Peyer's patch (tissue), 4 donors: Measurements from ENCODE around the gene LY86. TPM values are rescaled to one million over a fixed set of nuclear protein-coding genes. Genes with fewer than 3 reads are reported as not detected.

Source experiments
- DNase-seq, 3 donors: peaks; one replicate each; pipeline ENCODE4 v3.0.0-alpha.2; 2017 to 2019
- H3K27ac ChIP-seq, 4 donors: fragments of 200-600 bp; sonication (generic); one replicate each; pipeline ENCODE4 v1.5.1; 2016 to 2019
- H3K27me3 ChIP-seq, 2 donors: fragments of 200-600 bp; sonication (generic); one replicate each; pipeline ENCODE4 v1.5.1; 2019
- H3K36me3 ChIP-seq, 3 donors: fragments of 200-600 bp; sonication (generic); one replicate each; pipeline ENCODE4 v1.5.1; 2016 to 2019
- H3K4me1 ChIP-seq, 4 donors: fragments of 200-600 bp; sonication (generic); one replicate each; pipeline ENCODE4 v1.5.1; 2016 to 2019
- H3K4me3 ChIP-seq, 4 donors: fragments of 200-600 bp; sonication (generic); 1 replicate in 3 of 4; 2 replicates in 1 of 4; pipeline ENCODE4 v1.5.1; 2016 to 2019; ENCODE audit warnings: mild to moderate bottlenecking in 1 of 4
- H3K9me3 ChIP-seq, 4 donors: fragments of 200-600 bp; sonication (generic); one replicate each; pipeline ENCODE4 v1.5.1; 2016 to 2019; ENCODE audit warnings: mild to moderate bottlenecking in 1 of 4
- POLR2A ChIP-seq, 2 donors: fragments of 450-650 bp; IDR thresholded peaks; one replicate each; pipeline ENCODE4 v1.5.1; 2017; ENCODE audit warnings: antibody characterized with exemption in 2 of 2, mild to moderate bottlenecking in 2 of 2, moderate library complexity in 2 of 2
- total RNA-seq, 4 donors: library from RNA; depleted of rRNA; stranded (reverse); fragments of >200 nt; gene quantifications; one replicate each; pipeline ENCODE4 v1.1.0, GENCODE V29; 2016
- TF ChIP-seq, protein P1 (sequence below), 6 experiments: fragments of 450-650 bp in 4 of 6; fragments of 200-600 bp in 2 of 6; sonication (generic) in 1 of 6; IDR thresholded peaks; one replicate each; pipeline ENCODE4 v1.5.1; 2017 to 2019; ENCODE audit warnings: antibody characterized with exemption in 6 of 6, mild to moderate bottlenecking in 3 of 6, moderate library complexity in 1 of 6

The LY86 gene
- total RNA-seq, 4 donors from 2014 or later = 1.7 to 39.6 TPM; not detected in 2

DNA sequence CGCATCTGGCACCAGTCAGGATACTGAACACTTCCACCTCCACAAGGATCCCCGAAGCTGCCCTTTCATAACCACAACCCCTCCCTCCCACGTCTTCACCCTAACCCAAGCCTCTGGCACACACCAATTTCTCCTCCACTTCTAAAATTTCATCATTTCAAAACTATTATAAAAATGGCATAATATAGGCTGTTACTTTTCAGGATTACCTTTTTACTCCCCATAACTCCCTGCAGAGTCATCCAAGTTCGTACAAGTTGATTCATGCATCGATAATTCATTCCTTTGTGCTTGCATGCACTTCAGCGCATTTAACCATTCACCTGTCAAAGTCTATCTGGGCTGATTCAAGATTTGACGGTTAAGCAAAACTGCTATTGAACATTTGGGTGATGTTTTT, 30.6 kb upstream of the LY86 start:
- Histone ChIP-seq H3K9me3 (no peaks in the 10 kb centered on the region), H3K27me3 (no peaks in the 10 kb centered on the region), H3K27ac (no peak overlapping the region), H3K4me3 (no peak overlapping the region), H3K36me3 (no peaks in the 10 kb centered on the region), H3K4me1 (no peaks in the 10 kb centered on the region)
- DNase-seq = no peak
- TF ChIP-seq, protein P1, sequence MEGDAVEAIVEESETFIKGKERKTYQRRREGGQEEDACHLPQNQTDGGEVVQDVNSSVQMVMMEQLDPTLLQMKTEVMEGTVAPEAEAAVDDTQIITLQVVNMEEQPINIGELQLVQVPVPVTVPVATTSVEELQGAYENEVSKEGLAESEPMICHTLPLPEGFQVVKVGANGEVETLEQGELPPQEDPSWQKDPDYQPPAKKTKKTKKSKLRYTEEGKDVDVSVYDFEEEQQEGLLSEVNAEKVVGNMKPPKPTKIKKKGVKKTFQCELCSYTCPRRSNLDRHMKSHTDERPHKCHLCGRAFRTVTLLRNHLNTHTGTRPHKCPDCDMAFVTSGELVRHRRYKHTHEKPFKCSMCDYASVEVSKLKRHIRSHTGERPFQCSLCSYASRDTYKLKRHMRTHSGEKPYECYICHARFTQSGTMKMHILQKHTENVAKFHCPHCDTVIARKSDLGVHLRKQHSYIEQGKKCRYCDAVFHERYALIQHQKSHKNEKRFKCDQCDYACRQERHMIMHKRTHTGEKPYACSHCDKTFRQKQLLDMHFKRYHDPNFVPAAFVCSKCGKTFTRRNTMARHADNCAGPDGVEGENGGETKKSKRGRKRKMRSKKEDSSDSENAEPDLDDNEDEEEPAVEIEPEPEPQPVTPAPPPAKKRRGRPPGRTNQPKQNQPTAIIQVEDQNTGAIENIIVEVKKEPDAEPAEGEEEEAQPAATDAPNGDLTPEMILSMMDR (IDR thresholded peaks at IDR 0.05) = no peak
- TF ChIP-seq POLR2A (IDR thresholded peaks at IDR 0.05) = no peak

DNA sequence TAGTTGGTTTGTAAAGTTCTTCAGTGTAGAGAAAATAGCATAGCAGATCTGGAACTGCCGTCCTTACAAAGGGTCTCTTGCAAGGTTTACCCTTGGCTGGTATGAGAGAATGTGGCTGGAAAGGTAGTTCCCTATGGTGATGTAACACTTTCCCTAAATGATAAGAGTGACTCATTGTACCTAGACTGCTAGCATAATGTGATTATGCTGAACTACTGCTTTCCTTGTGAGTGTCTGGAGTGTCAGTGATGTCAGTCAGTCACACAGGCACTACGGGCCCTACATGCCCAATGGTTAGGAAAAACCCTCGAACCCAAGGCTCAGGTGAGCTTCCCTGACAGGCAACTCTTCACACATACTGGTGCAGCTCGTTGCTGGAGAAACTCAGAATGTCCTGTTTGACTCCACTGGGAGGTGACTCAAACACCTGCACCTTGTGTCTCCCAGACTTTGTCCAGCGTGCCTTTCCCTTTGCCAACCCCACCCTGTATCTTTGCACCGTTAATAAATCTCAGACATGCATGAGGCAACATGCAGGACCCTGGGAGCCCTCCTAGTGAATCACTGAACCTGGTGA, 28.4 kb upstream of the LY86 start:
- H3K4me3 ChIP-seq = no peak overlapping the region
- H3K9me3 ChIP-seq = no peaks in the 10 kb centered on the region
- no peaks in the 10 kb centered on the region for H3K36me3 ChIP-seq
- TF ChIP-seq POLR2A (IDR thresholded peaks at IDR 0.05) = no peak
- TF ChIP-seq, protein P1 (IDR thresholded peaks at IDR 0.05) = no peak
- no peak overlapping the region for H3K27ac ChIP-seq
- H3K27me3 ChIP-seq = no peaks in the 10 kb centered on the region
- H3K4me1 ChIP-seq = no peaks in the 10 kb centered on the region
- no peak for DNase-seq

DNA sequence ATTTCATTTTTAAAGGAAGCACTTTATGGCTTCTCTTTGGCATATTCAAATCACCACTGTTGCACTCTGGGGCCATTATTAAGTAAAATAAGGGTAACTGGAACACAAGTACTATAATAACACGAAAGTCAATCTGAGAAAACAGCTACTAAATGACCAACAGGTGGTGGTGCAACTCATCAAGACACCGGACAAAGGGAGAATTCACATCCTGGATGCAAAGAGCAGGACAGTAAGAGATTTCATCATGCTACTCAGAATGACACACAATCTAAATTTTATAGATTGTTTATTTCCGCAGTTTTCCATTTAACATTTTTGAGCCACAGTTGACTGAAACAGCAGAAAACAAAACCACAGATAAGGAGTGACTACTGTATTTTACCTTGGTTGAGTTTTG, 27.6 kb upstream of the LY86 start:
- no peak overlapping the region for H3K4me3 ChIP-seq
- DNase-seq = no peak
- TF ChIP-seq POLR2A (IDR thresholded peaks at IDR 0.05) = no peak
- TF ChIP-seq, protein P1 (IDR thresholded peaks at IDR 0.05) = no peak

DNA sequence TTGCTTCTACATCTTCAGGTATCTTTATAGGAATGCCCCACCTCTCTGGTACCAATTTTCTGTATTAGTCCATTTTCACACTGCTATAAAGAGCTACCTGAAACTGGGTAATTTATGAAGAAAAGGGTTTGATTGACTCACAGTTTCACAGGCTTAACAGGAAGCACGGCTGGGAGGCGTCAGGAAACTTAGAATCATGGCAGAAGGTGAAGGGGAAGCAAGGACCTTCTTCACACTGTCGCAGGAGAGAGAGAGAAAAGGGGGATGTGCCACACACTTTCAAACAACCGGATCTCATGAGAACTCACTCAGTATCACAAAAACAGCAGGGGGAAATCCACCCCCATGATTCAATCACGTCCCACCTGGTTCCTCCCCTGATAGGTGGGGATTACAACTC, 24.4 kb upstream of the LY86 start:
- H3K4me3 ChIP-seq = no peak overlapping the region
- no peaks in the 10 kb centered on the region for H3K4me1 ChIP-seq
- no peaks in the 10 kb centered on the region for H3K36me3 ChIP-seq
- H3K27me3 ChIP-seq = no peaks in the 10 kb centered on the region
- H3K9me3 ChIP-seq = no peaks in the 10 kb centered on the region
- H3K27ac ChIP-seq = no peak overlapping the region
- no peak for DNase-seq
- TF ChIP-seq, protein P1 (IDR thresholded peaks at IDR 0.05) = no peak
- TF ChIP-seq POLR2A (IDR thresholded peaks at IDR 0.05) = no peak

More for the DNA sequence above, 27.6 kb upstream of the LY86 start:
- H3K27ac ChIP-seq = no peak overlapping the region
- no peaks in the 10 kb centered on the region for H3K27me3 ChIP-seq
- H3K36me3 ChIP-seq = no peaks in the 10 kb centered on the region
- no peaks in the 10 kb centered on the region for H3K4me1 ChIP-seq
- no peaks in the 10 kb centered on the region for H3K9me3 ChIP-seq

DNA sequence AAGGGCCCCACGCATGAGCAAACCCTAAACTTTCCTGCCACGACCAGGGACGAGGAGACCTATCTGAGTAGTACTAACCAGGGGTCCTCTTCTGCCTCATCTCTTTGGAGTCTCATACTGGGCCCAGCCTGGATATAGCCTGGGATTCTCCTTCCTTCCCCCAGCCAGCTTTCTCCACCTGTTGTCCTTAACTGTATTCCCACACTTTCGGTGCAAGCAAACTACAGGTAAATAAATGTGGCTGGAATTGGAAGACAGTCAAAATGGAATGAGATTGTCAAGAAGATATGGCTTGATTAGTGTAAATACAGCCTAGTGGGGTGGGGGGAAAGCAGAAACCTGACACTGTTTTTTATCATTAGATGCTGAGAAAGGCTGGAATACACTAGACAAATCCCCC, 23.5 kb upstream of the LY86 start:
- H3K4me1 ChIP-seq = no peaks in the 10 kb centered on the region
- H3K9me3 ChIP-seq = no peaks in the 10 kb centered on the region

More for the DNA sequence above, 23.5 kb upstream of the LY86 start:
- no peak for DNase-seq
- H3K36me3 ChIP-seq = no peaks in the 10 kb centered on the region
- no peaks in the 10 kb centered on the region for H3K27me3 ChIP-seq
- no peak overlapping the region for H3K27ac ChIP-seq
- TF ChIP-seq, protein P1 (IDR thresholded peaks at IDR 0.05) = no peak
- no peak for TF ChIP-seq POLR2A (IDR thresholded peaks at IDR 0.05)
- H3K4me3 ChIP-seq = no peak overlapping the region
